Stimulated activated CD4-positive, alpha-beta T cell treated with anti-CD3 and anti-CD28 coated beads, Interleukin-2, amount 100 ng/mL, for 4 hours (primary cell): ENCODE measurements around the gene SMIM31.
A peak's percentile ranks its signal among the peaks of the same experiment; 100 is the strongest.

Experiments
- DNase-seq: peaks from one replicate; pipeline ENCODE4 v3.0.0-alpha.2; 2020; ENCODE audit warnings: low read depth

Gene SMIM31

DNA sequence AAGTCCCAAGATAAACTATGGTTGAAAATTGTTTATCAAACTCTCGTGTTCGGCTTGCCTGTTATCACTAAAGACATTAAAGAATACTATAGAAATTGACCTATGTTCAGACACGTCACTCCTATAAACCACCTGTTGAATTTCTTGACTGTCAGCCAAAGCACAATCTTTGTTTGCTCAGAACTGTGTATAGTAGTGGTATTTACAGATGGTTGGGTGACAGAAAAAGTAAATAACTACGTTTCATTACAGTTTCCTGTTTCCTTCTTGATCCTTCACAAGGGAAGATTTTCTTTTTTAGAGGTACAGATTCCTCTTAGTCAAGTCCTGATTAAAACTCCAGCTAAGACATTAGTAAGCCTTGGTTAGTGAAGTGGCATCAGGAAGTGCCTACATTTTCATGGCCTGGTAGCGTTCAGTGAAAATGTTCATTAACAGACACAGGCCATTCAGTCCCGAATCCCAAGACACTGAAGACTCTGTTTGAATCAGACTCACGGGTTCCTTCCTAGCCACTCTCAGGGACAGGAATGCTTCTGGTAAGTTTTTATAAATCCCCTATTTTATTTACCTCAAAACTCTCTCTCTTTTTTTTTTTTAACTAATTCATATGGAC lies at the start of gene SMIM31:
Gene SMIM31, plus strand, starts transcription at position 259 of the 616 bp plus-strand sequence. CDS start 16,313 bp downstream, outside the sequence.
- no peak for DNase-seq

DNA sequence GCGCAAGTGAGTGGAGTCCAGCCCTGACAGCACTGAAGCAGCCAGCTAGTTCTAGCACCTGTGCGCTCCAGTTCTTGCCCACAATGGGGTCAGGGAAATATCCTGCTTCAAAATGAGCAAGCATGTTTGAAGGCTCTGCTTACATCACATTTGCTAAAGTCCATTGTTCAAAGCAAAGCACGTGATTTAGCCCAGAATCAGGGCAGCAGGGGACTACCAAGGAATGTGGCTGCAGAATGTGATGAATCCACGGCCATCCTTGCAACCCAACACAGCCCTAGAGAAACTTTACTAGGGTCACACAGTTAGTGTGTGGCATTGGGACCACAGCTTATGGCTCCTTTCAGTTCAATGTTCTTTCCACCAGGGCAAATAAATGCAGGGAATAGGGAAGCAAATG lies 47.3 kb upstream of the SMIM31 start:
- DNase-seq = no peak

DNA sequence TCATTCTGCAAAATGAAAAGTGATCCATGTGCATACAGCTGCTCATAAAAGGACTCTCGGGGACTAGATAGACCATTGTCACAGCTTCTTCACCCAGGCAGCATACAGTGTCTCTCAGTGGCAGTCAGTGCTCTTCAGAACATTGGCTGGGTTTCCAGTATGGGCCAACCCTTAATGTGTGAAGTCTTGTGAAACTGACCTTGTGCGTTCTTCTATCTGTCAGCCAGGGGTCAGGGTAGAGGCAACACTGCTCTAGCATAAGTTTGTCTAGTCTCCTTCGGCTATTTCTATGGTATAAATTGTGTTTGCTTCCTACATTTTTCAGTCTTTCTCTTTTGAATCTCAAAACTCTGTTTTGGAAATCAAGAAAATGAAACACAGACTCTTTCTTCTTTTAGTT lies 37.0 kb upstream of the SMIM31 start:
- no peak for DNase-seq

DNA sequence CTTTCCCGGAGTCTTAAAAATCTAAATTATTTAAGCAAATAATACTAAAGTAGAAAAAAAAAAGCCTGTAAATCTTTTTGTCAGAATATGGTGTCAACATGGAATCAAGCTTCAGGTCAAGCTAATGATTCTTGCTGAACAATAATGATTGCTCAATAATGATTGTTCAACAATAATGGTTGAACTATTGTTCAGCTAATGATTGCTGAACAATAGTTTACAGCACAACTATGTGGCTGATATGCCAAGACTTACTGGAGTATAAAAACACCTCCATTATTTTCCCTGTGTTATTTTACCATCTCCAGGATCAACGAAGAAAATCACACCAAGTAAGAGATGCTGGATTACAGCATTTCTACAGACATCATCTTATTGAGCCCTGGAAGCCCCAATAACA lies 35.1 kb upstream of the SMIM31 start:
- DNase-seq = no peak

DNA sequence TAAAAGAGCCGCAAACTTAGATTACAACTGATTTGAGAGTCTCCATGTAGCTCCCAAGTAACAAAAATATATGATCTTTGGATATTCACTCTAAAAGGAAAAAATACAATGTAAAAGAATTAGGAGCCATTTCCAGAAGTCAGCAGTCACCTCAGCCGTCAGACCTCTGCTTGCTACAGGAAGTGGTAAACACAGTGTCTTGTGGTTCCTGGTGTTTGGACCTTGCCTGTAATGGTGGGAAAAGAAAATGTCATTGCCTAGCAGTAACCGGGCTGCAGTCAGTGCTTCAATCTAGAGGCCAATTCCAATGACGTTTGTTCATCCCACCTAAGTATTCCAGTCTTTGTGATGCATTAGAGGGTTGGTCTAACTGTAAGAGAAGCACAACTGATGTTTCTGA lies 28.9 kb upstream of the SMIM31 start:
- DNase-seq = no peak

DNA sequence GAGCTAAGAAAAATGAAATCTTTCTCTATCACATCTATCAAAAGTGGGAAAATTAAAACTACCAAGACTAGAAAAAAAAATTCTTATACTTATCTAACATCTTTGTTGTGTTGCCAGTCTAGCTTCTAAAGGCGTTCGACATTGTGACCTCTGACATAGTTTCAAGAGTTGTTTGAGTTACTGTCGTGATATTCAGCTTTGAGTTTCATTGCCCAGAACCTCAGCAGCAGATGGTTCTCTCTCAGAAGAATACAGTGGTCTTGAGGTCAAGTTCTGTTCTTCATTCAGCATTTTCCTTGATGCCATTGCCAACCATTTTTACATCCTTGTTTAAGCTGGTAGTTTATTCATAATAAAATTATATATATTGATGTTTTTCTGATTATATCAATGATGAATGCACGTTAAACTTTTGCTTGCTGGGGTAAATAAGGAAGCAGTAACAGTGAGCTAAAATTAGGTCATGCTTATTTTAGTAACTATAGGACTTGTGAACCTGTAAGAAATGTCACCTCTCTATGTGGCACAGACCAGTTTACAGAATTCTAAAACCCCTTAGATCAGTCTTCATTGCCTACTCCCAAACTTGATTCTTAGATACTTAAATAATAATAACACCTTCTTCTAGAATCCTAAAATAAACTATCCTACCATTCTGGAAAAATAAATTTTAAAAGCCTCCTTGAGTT lies 23.1 kb upstream of the SMIM31 start:
- DNase-seq = no peak

DNA sequence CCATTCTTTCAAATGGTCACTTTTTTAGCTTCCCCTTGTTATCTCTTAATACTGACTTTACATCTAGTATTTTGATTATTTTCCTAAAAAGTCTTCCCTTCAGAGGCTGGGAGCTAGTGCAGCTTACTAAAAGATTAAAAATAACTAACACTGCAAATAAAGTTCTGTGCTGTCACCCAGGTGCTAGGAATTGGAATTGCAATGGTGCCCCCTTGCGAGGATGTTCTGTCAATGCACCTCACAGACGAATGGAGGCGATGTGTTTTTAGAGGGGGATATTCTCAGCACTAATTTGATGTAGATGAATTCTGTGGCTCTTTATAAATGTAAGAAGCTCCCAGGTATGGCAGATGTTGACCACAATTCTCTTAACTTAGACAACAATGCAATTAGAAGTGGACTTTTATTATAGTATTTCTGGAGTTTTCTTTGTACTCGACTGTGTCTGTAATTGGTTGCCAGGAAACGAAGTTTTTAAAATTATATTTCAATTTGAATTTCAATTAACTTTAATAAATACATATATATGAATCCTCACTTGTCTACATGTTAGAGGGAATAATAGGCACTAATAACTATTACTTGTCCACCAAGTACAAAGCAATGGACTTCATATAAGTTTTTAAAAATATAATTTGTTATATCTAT lies 22.0 kb upstream of the SMIM31 start:
- peak; percentile 3 for DNase-seq

DNA sequence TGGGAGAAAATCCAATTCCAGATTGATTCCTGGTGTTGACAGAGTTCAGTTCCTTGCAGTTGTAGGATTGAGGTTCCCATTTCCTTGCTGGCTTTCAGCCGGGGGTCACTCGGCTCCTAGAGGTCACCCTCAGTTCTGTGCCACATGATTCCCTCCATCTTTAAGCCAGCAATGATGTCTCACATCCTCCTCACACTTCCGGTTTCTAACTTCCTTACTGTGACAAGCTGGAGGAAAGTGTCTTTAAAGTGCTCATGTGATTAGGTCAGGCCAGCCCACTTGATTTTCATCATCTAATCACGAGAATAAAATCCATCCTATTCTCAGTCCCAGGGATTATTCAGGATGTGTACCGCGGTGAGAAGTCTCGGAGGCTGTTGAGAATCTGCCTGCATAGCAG lies 19.4 kb upstream of the SMIM31 start:
- no peak for DNase-seq

DNA sequence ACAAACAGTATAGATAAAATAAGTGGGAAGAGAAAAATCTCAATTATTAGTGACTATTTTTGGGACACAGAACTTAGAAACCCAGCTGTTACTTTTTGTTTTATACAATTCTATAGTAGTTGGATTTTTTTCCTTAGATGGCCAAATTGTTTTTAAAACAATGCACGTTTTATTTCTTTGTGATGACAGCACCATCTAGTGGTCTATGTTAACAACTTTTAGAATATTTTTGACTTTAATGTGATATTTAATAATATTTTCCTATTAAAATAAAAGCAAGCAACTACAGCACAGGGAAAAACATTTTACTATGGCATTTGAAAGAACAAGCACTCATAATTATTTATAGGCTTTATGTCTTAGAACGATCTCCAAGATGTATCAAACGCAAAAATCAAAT lies 5.6 kb upstream of the SMIM31 start:
- no peak for DNase-seq

DNA sequence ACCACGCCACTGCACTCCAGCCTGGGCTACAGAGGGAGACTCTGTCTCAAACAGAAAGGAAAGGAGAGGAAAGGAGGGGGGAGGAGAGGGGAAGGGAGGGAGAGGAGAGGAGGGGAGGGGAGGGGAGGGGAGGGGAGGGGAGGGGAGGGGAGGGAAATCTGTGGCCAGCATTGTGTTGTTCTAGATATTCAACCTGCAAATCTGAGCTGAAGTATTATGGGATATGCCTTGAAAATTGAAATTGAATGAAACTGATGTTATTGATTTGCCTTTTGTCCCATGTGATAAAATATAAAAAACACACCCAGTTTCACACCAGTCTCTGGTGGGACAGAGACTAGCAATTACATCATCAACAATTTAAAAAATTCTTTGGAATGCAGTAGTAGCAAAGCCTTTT lies 1.5 kb downstream of the SMIM31 start:
- no peak for DNase-seq

DNA sequence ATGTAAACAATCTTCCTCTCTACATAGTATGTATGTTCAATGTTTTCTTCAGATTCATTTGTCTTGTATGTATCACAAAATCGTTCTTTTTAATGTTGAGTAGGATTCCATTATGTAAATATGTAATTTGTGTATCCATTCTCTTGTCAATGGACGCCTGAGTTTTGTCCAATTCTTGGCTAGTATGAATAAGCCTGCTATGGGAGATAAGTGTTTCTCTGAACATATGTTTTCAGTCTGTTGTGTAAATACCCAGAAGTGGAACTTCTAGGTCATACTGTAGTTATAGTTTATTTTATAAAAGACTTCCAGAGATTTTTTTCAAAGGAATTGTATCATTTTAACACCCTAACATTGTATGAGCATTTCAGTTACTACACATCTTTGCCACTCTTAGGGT lies 2.8 kb downstream of the SMIM31 start:
- DNase-seq = no peak

DNA sequence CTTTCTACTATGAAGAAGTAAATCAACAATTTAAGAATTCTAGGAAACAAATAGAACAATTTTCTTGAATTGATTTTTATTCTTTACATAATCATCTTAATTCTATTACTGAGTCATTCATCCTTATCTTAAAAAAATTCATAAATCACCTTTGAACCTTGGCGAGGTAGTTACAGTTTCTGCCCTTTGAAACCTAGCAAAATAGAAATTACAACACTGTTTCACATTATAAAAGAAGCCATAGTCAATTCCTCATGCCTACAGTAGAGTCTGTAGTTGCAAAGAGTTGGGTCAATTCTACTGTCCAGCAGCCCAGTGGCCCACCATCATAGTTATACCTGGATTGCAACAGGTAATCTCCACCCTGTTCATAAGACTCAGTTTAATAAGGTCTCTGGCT lies 7.3 kb downstream of the SMIM31 start:
- DNase-seq = no peak

DNA sequence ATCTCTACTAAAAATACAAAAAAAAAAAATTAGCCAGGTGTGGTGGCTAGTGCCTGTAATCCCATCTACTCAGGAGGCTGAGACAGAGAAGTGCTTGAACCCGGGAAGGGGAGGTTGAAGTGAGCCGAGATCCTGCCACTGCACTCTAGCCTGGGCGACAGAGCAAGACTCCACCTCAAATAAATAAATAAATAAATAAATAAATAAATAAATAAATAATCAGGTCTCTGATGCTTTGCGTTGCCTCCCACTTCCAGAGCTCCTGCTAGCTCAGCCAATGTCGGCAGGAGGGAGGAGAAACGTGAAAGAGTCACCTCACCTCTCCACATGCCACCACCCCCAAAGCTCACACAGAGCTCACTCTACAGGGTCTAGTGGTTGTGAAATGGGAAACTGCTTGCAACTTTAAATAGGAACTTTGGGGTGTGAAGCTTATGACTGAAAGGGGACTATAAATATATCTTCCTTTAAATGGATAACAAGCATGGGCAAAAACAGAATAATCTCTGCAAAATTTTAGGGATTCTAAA lies 7.9 kb downstream of the SMIM31 start:
- no peak for DNase-seq

DNA sequence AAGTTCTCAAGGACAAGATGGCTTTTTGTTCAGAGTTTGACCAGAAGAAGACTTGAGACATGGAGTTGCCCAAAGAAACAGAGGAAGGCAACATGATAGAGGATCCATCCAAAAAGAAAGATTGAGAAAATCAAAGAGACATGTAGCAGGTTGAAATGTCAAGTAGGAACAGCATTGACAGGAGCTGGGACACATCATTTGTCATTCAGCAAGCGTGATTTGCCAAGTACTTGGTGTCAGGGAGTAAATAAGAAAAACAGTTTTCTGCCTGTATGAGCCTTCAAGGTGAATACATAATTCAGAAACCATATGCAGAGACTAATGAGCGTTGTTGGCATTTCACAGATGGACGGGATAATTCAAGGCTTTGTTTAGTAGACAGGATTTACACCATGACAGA lies 11.2 kb downstream of the SMIM31 start:
- no peak for DNase-seq

DNA sequence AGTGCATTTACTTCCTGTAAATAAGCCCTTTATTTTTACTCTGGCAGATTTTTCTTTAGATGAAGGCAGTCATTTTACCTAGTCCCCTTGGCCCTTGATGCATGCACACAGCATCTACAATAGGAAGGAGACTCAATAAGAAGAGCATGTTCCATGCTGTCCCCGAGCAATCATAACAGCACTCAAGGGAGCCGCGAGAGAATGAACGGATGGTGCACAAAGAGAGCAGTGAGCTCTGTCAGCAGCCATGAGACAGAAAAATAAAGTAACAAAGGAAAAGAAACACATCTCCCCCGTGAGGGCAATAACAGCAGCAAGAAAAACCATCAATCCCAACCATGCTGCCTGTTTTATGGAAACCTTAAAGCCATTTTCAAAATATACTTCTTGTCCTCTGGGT lies 11.9 kb downstream of the SMIM31 start:
- no peak for DNase-seq

DNA sequence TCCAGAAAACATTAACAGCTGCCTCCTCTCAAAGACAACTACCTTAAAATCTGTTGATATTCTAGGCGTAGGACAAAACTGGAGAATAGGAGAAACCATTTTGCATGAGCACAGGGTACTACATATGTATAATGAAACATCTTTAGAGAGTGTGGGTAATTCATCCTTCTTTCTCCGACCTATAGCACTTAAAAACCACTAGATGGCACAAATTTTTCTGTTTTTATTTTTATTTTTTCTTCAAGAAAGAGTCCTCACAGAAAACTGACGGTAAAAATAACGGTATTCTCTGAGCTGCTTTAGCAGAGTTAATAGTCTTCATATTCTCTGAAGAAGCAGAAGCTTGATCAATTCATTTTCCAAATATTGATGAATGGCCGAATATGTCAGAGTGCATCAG lies 14.6 kb downstream of the SMIM31 start:
- DNase-seq = no peak

DNA sequence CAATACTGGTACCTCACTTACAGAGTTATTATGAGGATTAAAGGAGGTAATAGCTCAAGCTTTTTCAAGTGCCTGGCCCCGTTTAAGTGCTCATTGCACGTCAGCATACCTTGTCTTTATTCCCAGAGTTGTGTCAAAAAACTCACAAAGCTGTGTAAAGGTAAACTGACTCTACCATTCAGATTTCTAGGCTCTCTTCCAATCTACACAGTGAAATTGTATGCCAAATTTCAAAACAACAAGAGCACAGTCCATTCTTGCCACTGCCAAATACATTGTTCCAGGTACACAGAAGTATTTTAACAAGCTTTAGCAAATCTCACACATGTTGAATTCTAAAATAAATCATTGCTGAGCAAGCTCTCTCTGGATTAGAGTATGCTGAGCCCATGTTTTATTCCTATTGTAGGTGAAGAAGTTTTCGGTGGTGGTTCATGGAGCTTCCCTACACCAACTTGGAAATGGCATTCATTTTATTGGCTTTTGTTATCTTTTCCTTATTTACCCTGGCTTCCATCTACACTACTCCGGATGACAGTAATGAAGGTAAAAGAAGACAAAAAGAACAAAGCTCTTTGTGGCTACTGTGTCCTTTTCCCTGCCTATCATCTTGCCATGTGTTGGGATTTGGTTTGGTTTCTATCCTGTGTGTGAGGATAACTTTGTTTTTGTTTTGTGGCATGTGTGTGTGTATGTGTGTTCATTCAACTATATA lies 16.2 kb downstream of the SMIM31 start:
- no peak for DNase-seq

DNA sequence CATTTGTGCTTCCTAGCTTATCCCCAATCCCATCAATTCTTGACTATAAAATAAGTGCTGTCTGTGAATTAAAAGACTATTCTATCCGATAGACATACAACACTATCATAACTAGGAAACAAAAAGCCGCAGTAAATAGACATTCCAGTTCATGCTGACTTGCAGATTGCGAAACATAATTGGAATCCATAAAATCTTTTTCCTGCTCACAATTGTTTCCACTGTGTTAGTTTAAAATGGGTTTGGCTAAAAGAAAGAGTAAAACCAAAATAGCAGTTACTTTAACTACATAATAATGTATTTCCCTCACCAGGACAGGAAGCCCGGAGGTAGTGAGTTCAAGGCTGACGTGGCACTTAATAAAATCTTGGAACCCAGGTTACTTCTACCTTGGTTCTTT lies 17.2 kb downstream of the SMIM31 start:
- no peak for DNase-seq

DNA sequence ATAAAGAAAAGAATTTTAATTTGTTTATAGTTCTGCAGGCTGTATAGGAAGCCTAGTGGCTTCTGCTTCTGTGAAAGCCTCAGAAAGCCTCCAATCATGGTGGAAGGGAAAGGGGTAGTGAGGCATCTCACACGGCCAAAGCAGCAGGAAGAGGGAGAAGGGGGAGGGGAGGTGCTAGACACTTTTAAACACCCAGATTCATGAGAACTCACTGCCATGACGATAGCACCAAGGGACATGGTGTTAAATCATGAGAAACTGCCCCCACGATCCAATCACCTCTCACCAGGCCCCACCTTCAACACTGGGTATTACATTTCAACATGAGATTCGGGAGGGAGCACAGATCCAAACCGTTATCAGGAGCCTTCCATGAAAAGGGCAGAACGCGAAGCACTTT lies 18.1 kb downstream of the SMIM31 start:
- no peak for DNase-seq

DNA sequence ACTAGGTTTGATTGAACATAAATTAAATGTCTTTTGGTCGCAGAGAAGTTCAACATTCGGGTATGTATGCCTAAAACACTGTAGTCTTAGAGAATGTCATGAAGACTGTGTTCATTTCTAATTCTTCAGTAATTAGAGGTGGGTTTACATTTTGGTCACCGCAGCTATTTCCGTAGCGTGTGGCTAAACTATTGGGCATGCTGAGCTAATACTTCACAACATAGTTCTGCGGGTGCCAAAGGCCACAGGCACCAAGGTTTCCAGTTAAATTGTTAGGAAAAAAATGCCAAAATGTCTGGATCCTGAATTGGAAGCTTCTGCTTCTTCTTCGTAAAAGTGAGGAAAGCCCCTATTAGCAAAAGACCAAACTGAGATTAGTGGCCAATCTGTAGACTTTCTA lies 25.1 kb downstream of the SMIM31 start:
- DNase-seq = no peak

DNA sequence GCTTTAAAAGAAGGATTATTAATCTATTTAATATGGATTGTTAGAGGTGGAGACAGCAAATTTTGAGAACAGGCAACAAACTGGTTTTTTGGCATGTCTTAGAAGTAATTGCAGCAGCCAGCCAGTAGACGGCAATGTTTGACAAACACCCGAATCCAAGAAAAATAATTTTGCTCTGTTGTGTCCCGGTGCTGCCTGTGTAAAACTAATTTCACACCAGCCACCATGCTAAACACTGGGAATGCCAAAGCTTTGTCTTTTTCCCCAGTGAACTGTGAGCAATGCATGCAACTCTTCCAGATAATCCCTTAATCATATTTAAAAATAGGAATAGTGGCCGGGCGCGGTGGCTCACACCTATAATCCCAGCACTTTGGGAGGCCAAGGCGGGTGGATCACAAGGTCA lies 25.9 kb downstream of the SMIM31 start:
- DNase-seq = no peak

DNA sequence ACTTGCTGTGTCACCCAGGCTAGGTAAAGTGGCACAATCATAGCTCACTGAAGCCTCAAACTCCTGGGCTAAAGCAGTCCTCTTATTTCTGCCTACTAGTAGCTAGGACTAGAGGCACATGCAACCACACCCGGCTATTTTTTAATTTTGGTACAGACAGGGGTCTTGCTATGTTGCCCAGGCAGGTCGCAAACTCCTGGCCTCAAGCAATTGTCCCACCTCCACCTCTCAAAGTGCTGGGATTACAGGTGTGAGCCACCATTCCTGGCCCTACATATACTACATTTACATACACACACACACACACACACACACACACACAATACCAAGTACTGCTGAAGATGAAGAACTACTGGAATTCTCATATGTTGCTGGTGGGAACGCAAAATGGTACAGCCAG lies 26.9 kb downstream of the SMIM31 start:
- DNase-seq = no peak

DNA sequence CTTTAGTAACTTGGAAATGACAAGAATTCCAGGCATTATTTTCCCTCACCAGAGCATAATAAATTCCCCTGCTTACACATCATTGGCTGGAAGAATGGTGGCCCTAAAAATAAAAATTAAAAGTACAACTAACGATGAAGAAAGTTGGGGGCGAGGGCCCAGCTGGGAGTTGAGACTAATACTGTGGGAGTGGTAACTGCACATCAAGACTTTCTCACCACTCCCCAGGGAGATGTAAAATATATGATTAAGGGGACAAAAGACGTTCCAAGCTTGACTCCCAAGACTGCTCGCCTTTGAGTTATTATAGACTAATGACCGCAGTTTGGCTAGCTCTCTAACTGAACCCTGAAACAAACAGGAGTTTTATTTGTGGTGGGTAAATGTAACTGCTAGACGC lies 30.0 kb downstream of the SMIM31 start:
- DNase-seq = no peak
